ENCODE data around the gene NRL.

Gene NRL

GRCh38 chr14:24059841-24060388 lies 54.8 kb downstream of the NRL start:
- TF ChIP-seq JUND (IDR thresholded peaks at IDR 0.05; ENCODE audit: low read depth) = no peak
- in situ Hi-C loops (cut with HindIII; ENCODE audit: low pct_unique_long_range_greater_than_20kb, low sequenced_read_pairs) = no loop called here
- no peak for DNase-seq (ENCODE audit: low read depth in 1 of 2, low spot score in 1 of 2)

GRCh38 chr14:24058951-24059475 lies 55.7 kb downstream of the NRL start:
- no peak for TF ChIP-seq JUND (IDR thresholded peaks at IDR 0.05; ENCODE audit: low read depth)
- in situ Hi-C loops (cut with HindIII; ENCODE audit: low pct_unique_long_range_greater_than_20kb, low sequenced_read_pairs) = no loop called here
- DNase-seq (ENCODE audit: low read depth in 1 of 2, low spot score in 1 of 2) = no peak

GRCh38 chr14:24058260-24058950 lies 56.3 kb downstream of the NRL start:
- peak; percentile 76 to 79 for DNase-seq (ENCODE audit: low read depth in 1 of 2, low spot score in 1 of 2)
- TF ChIP-seq JUND (IDR thresholded peaks at IDR 0.05; ENCODE audit: low read depth) = no peak
- in situ Hi-C loops (cut with HindIII; ENCODE audit: low pct_unique_long_range_greater_than_20kb, low sequenced_read_pairs) = no loop called here

GRCh38 chr14:24057867-24058259 lies 56.9 kb downstream of the NRL start:
- no peak for TF ChIP-seq JUND (IDR thresholded peaks at IDR 0.05; ENCODE audit: low read depth)
- DNase-seq (ENCODE audit: low read depth in 1 of 2, low spot score in 1 of 2) = no peak
- in situ Hi-C loops (cut with HindIII; ENCODE audit: low pct_unique_long_range_greater_than_20kb, low sequenced_read_pairs) = no loop called here

- TF ChIP-seq JUND (IDR thresholded peaks at IDR 0.05; ENCODE audit: low read depth) = no peak
- in situ Hi-C loops (cut with HindIII; ENCODE audit: low pct_unique_long_range_greater_than_20kb, low sequenced_read_pairs) = no loop called here
Measured at GRCh38 chr14:24057271-24057670, 57.5 kb downstream of the NRL start.

GRCh38 chr14:24056800-24057184 lies 58.0 kb downstream of the NRL start:
- in situ Hi-C loops (cut with HindIII; ENCODE audit: low pct_unique_long_range_greater_than_20kb, low sequenced_read_pairs) = no loop called here
- TF ChIP-seq JUND (IDR thresholded peaks at IDR 0.05; ENCODE audit: low read depth) = no peak
- DNase-seq (ENCODE audit: low read depth in 1 of 2, low spot score in 1 of 2) = no peak

More at GRCh38 chr14:24057271-24057670, 57.5 kb downstream of the NRL start:
- no peak for DNase-seq (ENCODE audit: low read depth in 1 of 2, low spot score in 1 of 2)

- DNase-seq (ENCODE audit: low read depth in 1 of 2, low spot score in 1 of 2) = no peak
- in situ Hi-C loops (cut with HindIII; ENCODE audit: low pct_unique_long_range_greater_than_20kb, low sequenced_read_pairs) = no loop called here
- TF ChIP-seq JUND (IDR thresholded peaks at IDR 0.05; ENCODE audit: low read depth) = no peak
Measured at GRCh38 chr14:24055971-24056799, 58.6 kb downstream of the NRL start.

- TF ChIP-seq JUND (IDR thresholded peaks at IDR 0.05; ENCODE audit: low read depth) = no peak
- no peak for DNase-seq (ENCODE audit: low read depth in 1 of 2, low spot score in 1 of 2)
- in situ Hi-C loops (cut with HindIII; ENCODE audit: low pct_unique_long_range_greater_than_20kb, low sequenced_read_pairs) = no loop called here
Measured at GRCh38 chr14:24054646-24055045, 60.1 kb downstream of the NRL start.

- no peak for TF ChIP-seq JUND (IDR thresholded peaks at IDR 0.05; ENCODE audit: low read depth)
- no peak for DNase-seq (ENCODE audit: low read depth in 1 of 2, low spot score in 1 of 2)
- in situ Hi-C loops (cut with HindIII; ENCODE audit: low pct_unique_long_range_greater_than_20kb, low sequenced_read_pairs) = no loop called here
Measured at GRCh38 chr14:24054324-24054641, 60.5 kb downstream of the NRL start.

- no peak for TF ChIP-seq JUND (IDR thresholded peaks at IDR 0.05; ENCODE audit: low read depth)
- no peak for DNase-seq (ENCODE audit: low read depth in 1 of 2, low spot score in 1 of 2)
- in situ Hi-C loops (cut with HindIII; ENCODE audit: low pct_unique_long_range_greater_than_20kb, low sequenced_read_pairs) = no loop called here
Measured at GRCh38 chr14:24053548-24054323, 61.0 kb downstream of the NRL start.

- no peak for TF ChIP-seq JUND (IDR thresholded peaks at IDR 0.05; ENCODE audit: low read depth)
- DNase-seq (ENCODE audit: low read depth in 1 of 2, low spot score in 1 of 2) = no peak
- in situ Hi-C loops (cut with HindIII; ENCODE audit: low pct_unique_long_range_greater_than_20kb, low sequenced_read_pairs) = no loop called here
Measured at GRCh38 chr14:24052656-24053547, 61.8 kb downstream of the NRL start.

All from T47D (cell line).